ENCODE measurements around the gene NHLH1.

Gene NHLH1

GRCh38 chr1:160328184-160328583, 38.7 kb upstream of the NHLH1 start:
- TF ChIP-seq POLR2AphosphoS5 (IDR thresholded peaks at IDR 0.05; ENCODE audit: low read depth, low read length) (no peak), TAF1 (IDR thresholded peaks at IDR 0.05; ENCODE audit: borderline replicate concordance, insufficient read depth, low read length) (no peak), FOXP2 (optimal IDR thresholded peaks at IDR 0.05; ENCODE audit: borderline replicate concordance, extremely low read depth, extremely low read length, insufficient read depth) (no peak), SIN3A (IDR thresholded peaks at IDR 0.05; ENCODE audit: borderline replicate concordance, insufficient read depth, low read length) (no peak)
- TF ChIP-seq, protein P1, sequence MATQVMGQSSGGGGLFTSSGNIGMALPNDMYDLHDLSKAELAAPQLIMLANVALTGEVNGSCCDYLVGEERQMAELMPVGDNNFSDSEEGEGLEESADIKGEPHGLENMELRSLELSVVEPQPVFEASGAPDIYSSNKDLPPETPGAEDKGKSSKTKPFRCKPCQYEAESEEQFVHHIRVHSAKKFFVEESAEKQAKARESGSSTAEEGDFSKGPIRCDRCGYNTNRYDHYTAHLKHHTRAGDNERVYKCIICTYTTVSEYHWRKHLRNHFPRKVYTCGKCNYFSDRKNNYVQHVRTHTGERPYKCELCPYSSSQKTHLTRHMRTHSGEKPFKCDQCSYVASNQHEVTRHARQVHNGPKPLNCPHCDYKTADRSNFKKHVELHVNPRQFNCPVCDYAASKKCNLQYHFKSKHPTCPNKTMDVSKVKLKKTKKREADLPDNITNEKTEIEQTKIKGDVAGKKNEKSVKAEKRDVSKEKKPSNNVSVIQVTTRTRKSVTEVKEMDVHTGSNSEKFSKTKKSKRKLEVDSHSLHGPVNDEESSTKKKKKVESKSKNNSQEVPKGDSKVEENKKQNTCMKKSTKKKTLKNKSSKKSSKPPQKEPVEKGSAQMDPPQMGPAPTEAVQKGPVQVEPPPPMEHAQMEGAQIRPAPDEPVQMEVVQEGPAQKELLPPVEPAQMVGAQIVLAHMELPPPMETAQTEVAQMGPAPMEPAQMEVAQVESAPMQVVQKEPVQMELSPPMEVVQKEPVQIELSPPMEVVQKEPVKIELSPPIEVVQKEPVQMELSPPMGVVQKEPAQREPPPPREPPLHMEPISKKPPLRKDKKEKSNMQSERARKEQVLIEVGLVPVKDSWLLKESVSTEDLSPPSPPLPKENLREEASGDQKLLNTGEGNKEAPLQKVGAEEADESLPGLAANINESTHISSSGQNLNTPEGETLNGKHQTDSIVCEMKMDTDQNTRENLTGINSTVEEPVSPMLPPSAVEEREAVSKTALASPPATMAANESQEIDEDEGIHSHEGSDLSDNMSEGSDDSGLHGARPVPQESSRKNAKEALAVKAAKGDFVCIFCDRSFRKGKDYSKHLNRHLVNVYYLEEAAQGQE (IDR thresholded peaks at IDR 0.05; ENCODE audit: insufficient read depth in 1 of 2, low read depth in 2 of 2, low read length in 2 of 2) = no peak

- TF ChIP-seq, protein P1 (IDR thresholded peaks at IDR 0.05; ENCODE audit: insufficient read depth in 1 of 2, low read depth in 2 of 2, low read length in 2 of 2) = no peak
- TF ChIP-seq TAF1 (IDR thresholded peaks at IDR 0.05; ENCODE audit: borderline replicate concordance, insufficient read depth, low read length) (no peak), POLR2AphosphoS5 (IDR thresholded peaks at IDR 0.05; ENCODE audit: low read depth, low read length) (no peak)
These were observed 36.8 kb upstream of the NHLH1 start for GRCh38 chr1:160330119-160330518.

DNA sequence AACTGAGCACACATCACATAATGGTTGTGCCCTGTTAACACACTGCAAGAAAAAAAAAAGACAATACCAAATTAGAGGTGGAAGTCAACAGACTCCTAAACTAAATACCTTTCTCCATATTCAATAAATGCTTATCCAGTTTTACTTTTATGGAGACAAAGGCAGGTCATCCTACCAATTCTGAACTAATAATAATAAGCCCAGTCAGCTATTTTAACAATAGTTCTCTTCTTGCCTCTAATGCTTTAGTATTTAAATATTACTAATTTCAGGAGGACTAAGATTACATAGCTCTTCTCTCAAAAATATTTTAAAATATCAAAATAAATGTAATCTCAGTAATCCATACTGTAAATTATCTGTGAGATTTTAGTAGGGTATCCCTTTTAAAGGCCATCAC, 34.4 kb upstream of the NHLH1 start:
- no peak for TF ChIP-seq SIN3A (IDR thresholded peaks at IDR 0.05; ENCODE audit: borderline replicate concordance, insufficient read depth, low read length)
- no peak for TF ChIP-seq TAF1 (IDR thresholded peaks at IDR 0.05; ENCODE audit: borderline replicate concordance, insufficient read depth, low read length)
- TF ChIP-seq POLR2AphosphoS5 (IDR thresholded peaks at IDR 0.05; ENCODE audit: low read depth, low read length) = no peak
- no peak for TF ChIP-seq FOXP2 (optimal IDR thresholded peaks at IDR 0.05; ENCODE audit: borderline replicate concordance, extremely low read depth, extremely low read length, insufficient read depth)
- TF ChIP-seq, protein P1 (IDR thresholded peaks at IDR 0.05; ENCODE audit: insufficient read depth in 1 of 2, low read depth in 2 of 2, low read length in 2 of 2) = no peak

DNA sequence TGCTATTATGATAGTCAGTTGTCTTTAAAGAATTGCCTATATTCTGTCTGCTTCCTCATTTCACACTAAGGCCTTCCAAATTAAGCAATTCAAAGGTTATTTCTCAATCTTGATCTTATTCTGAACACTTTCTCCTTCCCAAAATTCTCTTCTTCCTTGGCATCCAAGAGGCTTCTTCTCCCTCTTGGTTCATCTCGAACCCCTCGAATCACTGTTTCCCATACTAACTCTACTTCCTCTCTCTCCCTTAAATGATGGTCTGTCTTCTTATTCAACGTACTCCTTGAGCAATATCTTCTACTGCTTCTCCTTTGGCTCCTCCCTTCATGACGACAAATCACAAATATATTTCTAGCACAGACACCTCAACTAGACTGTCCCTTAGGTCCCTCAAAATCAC, 28.3 kb upstream of the NHLH1 start:
- no peak for TF ChIP-seq TAF1 (IDR thresholded peaks at IDR 0.05; ENCODE audit: borderline replicate concordance, insufficient read depth, low read length)
- TF ChIP-seq, protein P1 (IDR thresholded peaks at IDR 0.05; ENCODE audit: insufficient read depth in 1 of 2, low read depth in 2 of 2, low read length in 2 of 2) = no peak
- no peak for TF ChIP-seq SIN3A (IDR thresholded peaks at IDR 0.05; ENCODE audit: borderline replicate concordance, insufficient read depth, low read length)
- TF ChIP-seq POLR2AphosphoS5 (IDR thresholded peaks at IDR 0.05; ENCODE audit: low read depth, low read length) = no peak
- TF ChIP-seq FOXP2 (optimal IDR thresholded peaks at IDR 0.05; ENCODE audit: borderline replicate concordance, extremely low read depth, extremely low read length, insufficient read depth) = no peak

GRCh38 chr1:160340146-160340545, 26.7 kb upstream of the NHLH1 start:
- TF ChIP-seq SIN3A (IDR thresholded peaks at IDR 0.05; ENCODE audit: borderline replicate concordance, insufficient read depth, low read length) (no peak), POLR2AphosphoS5 (IDR thresholded peaks at IDR 0.05; ENCODE audit: low read depth, low read length) (no peak), FOXP2 (optimal IDR thresholded peaks at IDR 0.05; ENCODE audit: borderline replicate concordance, extremely low read depth, extremely low read length, insufficient read depth) (no peak), TAF1 (IDR thresholded peaks at IDR 0.05; ENCODE audit: borderline replicate concordance, insufficient read depth, low read length) (no peak)
- TF ChIP-seq, protein P1 (IDR thresholded peaks at IDR 0.05; ENCODE audit: insufficient read depth in 1 of 2, low read depth in 2 of 2, low read length in 2 of 2) = no peak
